Pancreas (tissue), 10 donors: ENCODE data around the gene CFC1. TPM values are rescaled to one million over a fixed set of nuclear protein-coding genes. Genes with fewer than 3 reads are reported as not detected.
"Not testable (repeated sequence)": the region's sequence is repeated elsewhere in the genome, so short reads cannot be mapped to it uniquely, and the experiment has no call there.

Source experiments
- ATAC-seq, 4 donors: fragments of 200-7000 bp; cut with Tn5 transposase; one replicate each; pipeline versions ENCODE4 v1.8.0 to v1.9.1; 2020; ENCODE audit warnings: mild to moderate bottlenecking in 4 of 4, moderate library complexity in 4 of 4
- DNase-seq, 6 donors: peaks; one replicate each; pipeline ENCODE4 v3.0.0-alpha.2; 2020
- FAIRE-seq: peaks from 2 replicates; lab custom pipeline; 2012; peaks lifted over from hg19 to GRCh38; lab: Jason Lieb, UNC
- H3K27ac ChIP-seq, 4 donors: fragments of 200-600 bp; sonication (generic); 1 replicate in 3 of 4; 2 replicates in 1 of 4; pipeline versions ENCODE4 v1.5.0 to v1.8.0; 2020
- H3K27me3 ChIP-seq, 4 donors: fragments of 200-600 bp; one replicate each; pipeline ENCODE4 v1.8.0; 2021
- H3K36me3 ChIP-seq, 3 donors: fragments of 200-600 bp; sonication (generic) in 1 of 3; one replicate each; pipeline versions ENCODE4 v1.5.0 to v1.8.0; 2020 to 2021
- H3K4me1 ChIP-seq, 3 donors: fragments of 200-600 bp; one replicate each; pipeline ENCODE4 v1.8.0; 2021
- H3K4me3 ChIP-seq, 4 donors: fragments of 200-600 bp; sonication (generic) in 2 of 4; one replicate each; pipeline versions ENCODE4 v1.5.0 to v1.8.0; 2020 to 2021
- H3K9me3 ChIP-seq, 4 donors: fragments of 200-600 bp; one replicate each; pipeline ENCODE4 v1.8.0; 2021
- WGBS, 2 donors: extraction: QIAGEN DNeasy Blood & Tissue Kit; methylation state at CpG; one replicate each; pipeline ENCODE4 v1.1.7; 2013; 5-methylcytosine and 5-hydroxymethylcytosine counted together
- intact Hi-C, 3 donors: fragments of 100-400 bp; cut with DNase I; formaldehyde crosslinking; loops; one replicate each; pipeline versions ENCODE4 v1.11.1 to v1.14.2; 2022
- polyA plus RNA-seq, 2 donors: library from polyadenylated mRNA; stranded (reverse); fragments of 200-250 nt; gene quantifications; one replicate each; pipeline ENCODE4 v1.2.3, GENCODE V29; 2013
- total RNA-seq, 6 donors: library from RNA; stranded (reverse); fragmentation: NEBNext Ultra II Directional in 4 of 6; extraction: Animal tissue kit (Norgen Biotek cat#: 25700) in 4 of 6; gene quantifications; one replicate each; pipeline versions ENCODE4 v1.2.1 to v1.2.4, GENCODE V29; 2021 to 2023
- donor health status: healthy with polysubstance abuse.
- donor health status: DM: no; HTN: no; CAD: no; lungs with moderate emphysema.
- donor health status: DM: no; HTN: no; CAD: no.
- donor health status: control.
- donor health status: control.
- donor health status: Bipolar disorder and iron deficiency.
- donor health status: DM: yes; HTN: yes; CAD: no.
- donor health status: DM: no; HTN: no; CAD: no.
- donor health status: DM: no; HTN: no; CAD: no.
- donor health status: DM: yes; HTN: yes; CAD: no.

The CFC1 gene
- total RNA-seq, result 10 to 100 TPM in 3 of 6 donors, 1 to 10 TPM in 3; 3.0 to 64.6 (median 10.5) TPM
- polyA plus RNA-seq, result 100 to 1,000 TPM; 207 to 385 TPM

GRCh38 chr2:130599393-130599792 is at the start of gene CFC1:
Gene CFC1 (minus strand): TSS chr2:130599575. CDS start chr2:130599287, 288 bp downstream.
- H3K36me3 ChIP-seq, H3K27ac ChIP-seq, DNase-seq, H3K4me3 ChIP-seq, H3K4me1 ChIP-seq, intact Hi-C loops, H3K9me3 ChIP-seq, H3K27me3 ChIP-seq, FAIRE-seq: not testable (repeated sequence)
- WGBS, 2 donors, result no CpG with 5 or more reads among the region's 6 CpGs
- ATAC-seq, result peak in 2 of 4 donors; percentile 59 to 61

GRCh38 chr2:130641688-130642087 is 42.3 kb upstream of the CFC1 start:
- H3K4me1 ChIP-seq, intact Hi-C loops, H3K27me3 ChIP-seq, H3K9me3 ChIP-seq, ATAC-seq, FAIRE-seq, H3K4me3 ChIP-seq, H3K36me3 ChIP-seq, H3K27ac ChIP-seq, DNase-seq: not testable (repeated sequence)
- WGBS, 2 donors, result 64% methylated on average over 3 to 4 of the region's 4 CpGs

GRCh38 chr2:130638973-130639372 is 39.6 kb upstream of the CFC1 start:
- H3K9me3 ChIP-seq, intact Hi-C loops, H3K4me1 ChIP-seq, ATAC-seq, DNase-seq, H3K27me3 ChIP-seq, H3K4me3 ChIP-seq, FAIRE-seq, H3K27ac ChIP-seq, H3K36me3 ChIP-seq: not testable (repeated sequence)
- WGBS, 2 donors, result 64 to 75% methylated on average over 2 of the region's 2 CpGs

- H3K36me3 ChIP-seq, H3K27ac ChIP-seq, DNase-seq, ATAC-seq, H3K4me3 ChIP-seq, FAIRE-seq, H3K9me3 ChIP-seq, H3K27me3 ChIP-seq, intact Hi-C loops, H3K4me1 ChIP-seq: not testable (repeated sequence)
- 80 to 89% methylated on average over 9 of the region's 10 CpGs for WGBS, 2 donors
Observed at GRCh38 chr2:130628784-130629475, 29.6 kb upstream of the CFC1 start.

- H3K9me3 ChIP-seq, H3K4me3 ChIP-seq, H3K4me1 ChIP-seq, H3K27ac ChIP-seq, DNase-seq, ATAC-seq, H3K27me3 ChIP-seq, intact Hi-C loops, FAIRE-seq, H3K36me3 ChIP-seq: not testable (repeated sequence)
- WGBS, 2 donors, result 83% methylated on average over 3 of the region's 13 CpGs; no CpG with 5 or more reads in 1 of the 2 donors
Observed at GRCh38 chr2:130611140-130611539, 11.8 kb upstream of the CFC1 start, which contains the start of gene POTEJ. Gene POTEJ (plus strand): TSS chr2:130611440. CDS start chr2:130611533, 93 bp downstream.

GRCh38 chr2:130610486-130610885 is 11.1 kb upstream of the CFC1 start:
- H3K36me3 ChIP-seq, H3K9me3 ChIP-seq, H3K4me1 ChIP-seq, H3K27me3 ChIP-seq, H3K4me3 ChIP-seq, H3K27ac ChIP-seq, FAIRE-seq, intact Hi-C loops, ATAC-seq: not testable (repeated sequence)
- DNase-seq, result peak in 1 of 6 donors; percentile 35
- 90 to 92% methylated on average over 13 of the region's 15 CpGs for WGBS, 2 donors

- H3K27me3 ChIP-seq, H3K4me1 ChIP-seq, H3K27ac ChIP-seq, intact Hi-C loops, H3K36me3 ChIP-seq, H3K4me3 ChIP-seq, DNase-seq, H3K9me3 ChIP-seq, FAIRE-seq: not testable (repeated sequence)
- WGBS, 2 donors, result 52 to 64% methylated on average over 3 to 5 of the region's 28 CpGs
- peak in 1 of 4 donors; percentile 20 for ATAC-seq
Observed at GRCh38 chr2:130609002-130609920, 9.9 kb upstream of the CFC1 start.

GRCh38 chr2:130608276-130609001 is 9.1 kb upstream of the CFC1 start:
- H3K4me3 ChIP-seq, H3K9me3 ChIP-seq, H3K36me3 ChIP-seq, H3K27me3 ChIP-seq, H3K4me1 ChIP-seq, FAIRE-seq, H3K27ac ChIP-seq, DNase-seq, intact Hi-C loops: not testable (repeated sequence)
- 85 to 94% methylated on average over 3 to 4 of the region's 17 CpGs for WGBS, 2 donors
- ATAC-seq, result peak in 2 of 4 donors; percentile 61 to 64

- H3K36me3 ChIP-seq, H3K27me3 ChIP-seq, H3K9me3 ChIP-seq, H3K4me1 ChIP-seq, H3K27ac ChIP-seq, FAIRE-seq, intact Hi-C loops, DNase-seq, H3K4me3 ChIP-seq: not testable (repeated sequence)
- WGBS, 2 donors, result 38 to 42% methylated on average over 4 to 5 of the region's 15 CpGs
- ATAC-seq, result peak in 3 of 4 donors; percentile 33 to 42 (median 39)
Observed at GRCh38 chr2:130601648-130602302, 2.4 kb upstream of the CFC1 start.

GRCh38 chr2:130599926-130600325 is 551 bp upstream of the CFC1 start:
- ATAC-seq, intact Hi-C loops: not testable (repeated sequence)
- 77 to 80% methylated on average over 8 of the region's 9 CpGs for WGBS, 2 donors

GRCh38 chr2:130598463-130598862 is 912 bp downstream of the CFC1 start:
- H3K9me3 ChIP-seq, H3K27me3 ChIP-seq, H3K27ac ChIP-seq, H3K36me3 ChIP-seq, H3K4me3 ChIP-seq, FAIRE-seq, H3K4me1 ChIP-seq, intact Hi-C loops: not testable (repeated sequence)
- WGBS, 2 donors, result 39 to 53% methylated on average over 13 of the region's 15 CpGs
- ATAC-seq, result peak in 1 of 4 donors; percentile 22
- peak in 1 of 6 donors; percentile 31 for DNase-seq

More at GRCh38 chr2:130599926-130600325, 551 bp upstream of the CFC1 start:
- H3K4me3 ChIP-seq, FAIRE-seq, H3K27me3 ChIP-seq, H3K27ac ChIP-seq, H3K36me3 ChIP-seq, H3K4me1 ChIP-seq, DNase-seq, H3K9me3 ChIP-seq: not testable (repeated sequence)
